GM12878 (cell line): Measurements from ENCODE around the gene TAS2R38. TPM values are rescaled to one million over a fixed set of nuclear protein-coding genes. Genes with fewer than 3 reads are reported as not detected.

ENCODE experiments used
- ATAC-seq: fragments of 200-7000 bp; cut with Tn5 transposase; 3 replicates; pipeline ENCODE4 v1.9.1; 2020; ENCODE audit warnings: mild to moderate bottlenecking, moderate library complexity
- BruUV-seq: library from RNA; stranded (reverse); fragments of 400-500 nt; replicated peaks from 2 replicates; lab custom pipeline; 2021; lab: Mats Ljungman, UMichigan
- CTCF ChIA-PET: fragments of 300-600 bp; sonication (Branson Sonifier 250); formaldehyde crosslinking; extraction: SDS; loops from one replicate; lab custom pipeline; 2021; ENCODE audit warnings: inconsistent platforms; lab: Yijun Ruan, JAX
- POLR2A ChIA-PET: fragments of 350-600 bp; formaldehyde crosslinking; extraction: SDS; loops from one replicate; lab custom pipeline; 2021; ENCODE audit warnings: inconsistent platforms; lab: Charles Lee
- RAD21 ChIA-PET: fragments of 300-600 bp; sonication (Branson Sonifier 250); formaldehyde crosslinking; loops from one replicate; lab custom pipeline; 2023; ENCODE audit warnings: antibody characterized with exemption; ENCODE audit not compliant: unreplicated experiment; lab: Charles Lee
- SMC1A ChIA-PET: fragments of 300-600 bp; sonication (Branson Sonifier 250); formaldehyde crosslinking; loops from one replicate; lab custom pipeline; 2023; ENCODE audit not compliant: unreplicated experiment, uncharacterized antibody; lab: Charles Lee
- DNase-seq: peaks from one replicate; pipeline ENCODE4 v3.0.0-alpha.2; 2011; ENCODE audit warnings: low read depth, low spot score
- FAIRE-seq: peaks from 3 replicates; lab custom pipeline; 2011; peaks lifted over from hg19 to GRCh38; lab: Jason Lieb, UNC
- H2AFZ ChIP-seq: 2 replicates; pipeline ENCODE4 v1.6.0; 2011; ENCODE audit warnings: low read depth, low read length, control low read depth; ENCODE audit not compliant: control insufficient read depth
- H3K27ac ChIP-seq: 2 replicates; pipeline ENCODE4 v1.5.1; 2011; ENCODE audit warnings: control low read depth; ENCODE audit not compliant: control insufficient read depth, insufficient read depth
- H3K27me3 ChIP-seq, 2 experiments: replicated peaks in 1 of 2; 2 replicates each; pipeline versions ENCODE4 v1.6.0 to v1.6.1; 2011; ENCODE audit warnings: low read length in 1 of 2; ENCODE audit not compliant: control insufficient read depth in 2 of 2, insufficient read depth in 2 of 2
- H3K36me3 ChIP-seq, 2 experiments: 2 replicates each; pipeline ENCODE4 v1.5.1; 2011; ENCODE audit warnings: low read length in 1 of 2; ENCODE audit not compliant: control insufficient read depth in 2 of 2, insufficient read depth in 2 of 2
- H3K4me1 ChIP-seq: 2 replicates; pipeline ENCODE4 v1.6.1; 2011; ENCODE audit warnings: mild to moderate bottlenecking, low read length, moderate library complexity, mixed read lengths; ENCODE audit not compliant: control insufficient read depth, insufficient read depth
- H3K4me2 ChIP-seq: 2 replicates; pipeline ENCODE4 v1.6.0; 2011; ENCODE audit warnings: control low read depth; ENCODE audit not compliant: control insufficient read depth, insufficient read depth
- H3K4me3 ChIP-seq: fragments of 200-600 bp; sonication (generic); 2 replicates; pipeline ENCODE4 v1.5.1; 2016
- H3K79me2 ChIP-seq: 2 replicates; pipeline ENCODE4 v1.6.0; 2011; ENCODE audit warnings: low read length; ENCODE audit not compliant: control insufficient read depth, insufficient read depth
- H3K9ac ChIP-seq: 2 replicates; pipeline ENCODE4 v1.8.0; 2011; ENCODE audit warnings: low read length, control low read depth, mixed read lengths; ENCODE audit not compliant: control insufficient read depth, insufficient read depth
- H3K9me3 ChIP-seq: replicated peaks from 3 replicates; pipeline ENCODE4 v1.5.1; 2011; ENCODE audit warnings: mild to moderate bottlenecking, low read length; ENCODE audit not compliant: control insufficient read depth, insufficient read depth
- H4K20me1 ChIP-seq: 2 replicates; pipeline ENCODE4 v1.6.0; 2011; ENCODE audit not compliant: control insufficient read depth, insufficient read depth
- CHD4 ChIP-seq: fragments of 200-600 bp; sonication (generic); IDR thresholded peaks from 2 replicates; pipeline ENCODE4 v1.6.1; 2016; ENCODE audit warnings: mild to moderate bottlenecking
- CREB1 ChIP-seq: IDR thresholded peaks from 2 replicates; pipeline ENCODE4 v1.6.1; 2012; ENCODE audit warnings: low read depth, mild to moderate bottlenecking, inconsistent platforms
- DPF2 ChIP-seq: fragments of 450-650 bp; IDR thresholded peaks from 2 replicates; pipeline ENCODE4 v1.6.1; 2017; ENCODE audit warnings: mild to moderate bottlenecking
- HDAC6 ChIP-seq: fragments of 200-600 bp; sonication (generic); IDR thresholded peaks from one replicate; pipeline ENCODE4 v1.8.0; 2017; ENCODE audit warnings: antibody characterized with exemption; ENCODE audit not compliant: unreplicated experiment
- HSF1 ChIP-seq: fragments of 150-350 bp; IDR thresholded peaks from 2 replicates; pipeline ENCODE4 v1.6.1; 2014; ENCODE audit warnings: mild to moderate bottlenecking, low read depth, low read length
- IRF3 ChIP-seq: fragments of 450-650 bp; IDR thresholded peaks from 2 replicates; pipeline ENCODE4 v1.6.1; 2014; ENCODE audit warnings: mild to moderate bottlenecking
- SMC3 ChIP-seq: IDR thresholded peaks from 2 replicates; pipeline ENCODE4 v1.6.1; 2011; ENCODE audit warnings: low read length, improper control_type of control experiment, borderline replicate concordance
- SUPT20H ChIP-seq: IDR thresholded peaks from 2 replicates; pipeline ENCODE4 v1.6.1; 2011; ENCODE audit warnings: low read depth, mild to moderate bottlenecking, low read length, moderate library complexity, borderline replicate concordance; ENCODE audit not compliant: control insufficient read depth
- TCF7 ChIP-seq: IDR thresholded peaks from 2 replicates; pipeline ENCODE4 v1.6.1; 2014; ENCODE audit warnings: antibody characterized with exemption, borderline replicate concordance
- WGBS: methylation state at CpG from one replicate; pipeline ENCODE4 v1.1.6; 2016; ENCODE audit warnings: low lambda C conversion rate; ENCODE audit not compliant: insufficient replicate concordance, insufficient coverage; ENCODE audit errors: missing lambda C conversion rate; 5-methylcytosine and 5-hydroxymethylcytosine counted together
- in situ Hi-C: fragments of 300-500 bp; cut with MboI; formaldehyde crosslinking; loops from 9 replicates; pipeline ENCODE4 v1.14.3; 2018; ENCODE audit warnings: mixed read lengths
- intact Hi-C: fragments of 100-400 bp; cut with micrococcal nuclease; formaldehyde crosslinking; loops from one replicate; pipeline ENCODE4 v1.14.2; 2022; ENCODE audit not compliant: unreplicated experiment
- polyA plus RNA-seq, 11 experiments: library from polyadenylated mRNA; depleted of rRNA in 4 of 11; unstranded in 6 of 11; stranded (reverse) in 5 of 11; fragments of >200 nt; fragmentation: Nextera tagmentation in 4 of 11; fragmentation: Illumina TruSeq in 1 of 11; extraction: Ambion mirVana in 4 of 11; extraction: Trizol in 1 of 11; gene quantifications; 1 replicate in 1 of 11; 2 replicates in 10 of 11; pipeline versions ENCODE4 v1.2.1 to v1.2.3, GENCODE V29; 2011 to 2016; ENCODE audit warnings: inconsistent platforms in 2 of 11, missing spikeins in 2 of 11, low read depth in 1 of 11
- total RNA-seq, 4 experiments: library from RNA; depleted of rRNA in 3 of 4; stranded (reverse); fragments of >200 nt in 3 of 4; fragmentation: Illumina TruSeq in 1 of 4; extraction: Trizol in 1 of 4; gene quantifications; 2 replicates each; pipeline versions ENCODE4 v1.2.1 to v1.2.3, GENCODE V29; 2013 to 2021
- TF ChIP-seq, protein P1 (sequence below): IDR thresholded peaks from 2 replicates; pipeline ENCODE4 v1.6.1; 2011; ENCODE audit warnings: borderline replicate concordance, low read depth, mild to moderate bottlenecking, moderate library complexity, mixed read lengths, low read length; ENCODE audit not compliant: insufficient read depth; ENCODE audit errors: extremely low read length

The TAS2R38 gene
- total and polyA plus RNA-seq, 10 of the 15 experiments (the other 5 are each of a cell fraction or from before 2014, with no cell fraction given): not detected

GRCh38 chr7:142000244-142000643, 26.7 kb upstream of the TAS2R38 start:
- Histone ChIP-seq H3K4me3 (no peak overlapping the region), H3K27me3 (no peaks in the 10 kb centered on the region), H3K79me2 (no peaks in the 10 kb centered on the region), H3K9me3 (no peaks in the 10 kb centered on the region), H3K4me2 (no peak overlapping the region), H2AFZ (no peak overlapping the region), H4K20me1 (no peaks in the 10 kb centered on the region), H3K36me3 (no peaks in the 10 kb centered on the region), H3K27ac (no peak overlapping the region), H3K9ac (no peak overlapping the region), H3K4me1 (no peaks in the 10 kb centered on the region)
- ATAC-seq (no peak), DNase-seq (no peak), FAIRE-seq (no peak)
- no TSS peak for BruUV-seq
- intact Hi-C loops (no loop called here), in situ Hi-C loops (no loop called here)
- 11% methylated on average over 3 of the region's 3 CpGs for WGBS
- RAD21 ChIA-PET: no interaction called here
- POLR2A ChIA-PET: no interaction called here
- SMC1A ChIA-PET: no interaction called here
- TF ChIP-seq CREB1 (no peak), CHD4 (no peak), HDAC6 (no peak), HSF1 (no peak), SUPT20H (no peak)
- CTCF ChIA-PET: no interaction called here

DNA sequence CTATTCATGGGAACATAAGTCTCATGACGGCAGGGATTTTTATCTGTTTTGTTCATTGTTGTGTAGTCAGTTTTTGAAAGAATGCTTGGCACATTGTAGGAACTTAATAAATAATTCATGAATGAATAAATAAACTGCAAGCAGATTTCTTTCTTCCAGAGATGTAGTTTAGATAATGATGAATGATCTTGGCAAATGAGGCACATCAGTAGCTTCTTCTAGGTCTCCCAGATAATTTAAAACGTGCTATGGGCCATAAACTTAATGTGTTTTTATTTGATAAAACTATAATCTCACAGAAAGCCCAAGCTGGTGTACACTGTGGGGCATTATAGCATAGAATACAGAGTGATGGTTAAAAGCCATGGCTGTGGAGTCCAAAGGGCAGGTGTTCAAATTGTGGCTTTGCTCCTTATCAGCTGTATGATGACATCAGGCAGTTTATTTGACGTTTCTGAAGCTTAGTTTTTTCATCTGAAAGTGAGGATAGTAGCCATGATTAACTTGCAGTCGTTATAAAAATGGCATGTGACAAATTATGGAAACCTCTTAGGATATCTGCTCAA, 25.6 kb upstream of the TAS2R38 start:
- Histone ChIP-seq H3K79me2 (no peaks in the 10 kb centered on the region), H3K4me2 (no peak overlapping the region), H3K4me1 (no peaks in the 10 kb centered on the region), H4K20me1 (no peaks in the 10 kb centered on the region), H3K27ac (no peak overlapping the region), H3K36me3 (no peaks in the 10 kb centered on the region), H3K4me3 (no peak overlapping the region), H3K9me3 (no peaks in the 10 kb centered on the region), H2AFZ (no peak overlapping the region), H3K9ac (no peak overlapping the region), H3K27me3 (no peaks in the 10 kb centered on the region)
- in situ Hi-C loops (no loop called here), intact Hi-C loops (no loop called here)
- SMC1A ChIA-PET: no interaction called here
- CTCF ChIA-PET: no interaction called here
- POLR2A ChIA-PET: interaction anchor here (0.8 kb wide), 1 partner anchor 171 kb away, joined by 3 read pairs; no protein-coding TSS in a partner anchor
- 22% methylated on average over 4 of the region's 4 CpGs for WGBS
- ATAC-seq (no peak), FAIRE-seq (no peak), DNase-seq (no peak)
- BruUV-seq: no TSS peak
- RAD21 ChIA-PET: no interaction called here
- TF ChIP-seq, protein P1, sequence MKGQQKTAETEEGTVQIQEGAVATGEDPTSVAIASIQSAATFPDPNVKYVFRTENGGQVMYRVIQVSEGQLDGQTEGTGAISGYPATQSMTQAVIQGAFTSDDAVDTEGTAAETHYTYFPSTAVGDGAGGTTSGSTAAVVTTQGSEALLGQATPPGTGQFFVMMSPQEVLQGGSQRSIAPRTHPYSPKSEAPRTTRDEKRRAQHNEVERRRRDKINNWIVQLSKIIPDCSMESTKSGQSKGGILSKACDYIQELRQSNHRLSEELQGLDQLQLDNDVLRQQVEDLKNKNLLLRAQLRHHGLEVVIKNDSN: no peak
- TF ChIP-seq TCF7 (no peak), SMC3 (no peak), CHD4 (no peak), IRF3 (no peak), SUPT20H (no peak), DPF2 (no peak)
